HepG2 (cell line): ENCODE results near the gene CHRNB2. TPM values are rescaled to one million over a fixed set of nuclear protein-coding genes. Genes with fewer than 3 reads are reported as not detected.

Experiments used
- ASH2L ChIP-seq: fragments of 300-600, 200-600 bp; sonication (generic); IDR thresholded peaks from 2 replicates; pipeline ENCODE4 v1.7.0; 2017; ENCODE audit warnings: low read depth, mild to moderate bottlenecking, moderate library complexity, mixed read lengths, low read length; ENCODE audit not compliant: insufficient read length
- ATF7-NPFF ChIP-seq: sonication (generic); formaldehyde crosslinking; IDR thresholded peaks from 2 replicates; pipeline ENCODE4 v1.8.1; 2023; ENCODE audit warnings: mild to moderate bottlenecking, low read depth, missing genetic modification reagents, moderate library complexity
- CSRNP2 ChIP-seq: sonication (generic); formaldehyde crosslinking; conservative IDR thresholded peaks from 2 replicates; pipeline ENCODE4 v1.8.0; 2022; ENCODE audit warnings: low read depth, missing genetic modification reagents
- JUND ChIP-seq: sonication (generic); formaldehyde crosslinking; IDR thresholded peaks from 2 replicates; pipeline ENCODE4 v1.8.0; 2022; ENCODE audit warnings: mild to moderate bottlenecking, missing genetic modification reagents
- MTERF4 ChIP-seq: sonication (generic); formaldehyde crosslinking; IDR thresholded peaks from 2 replicates; pipeline ENCODE4 v1.8.0; 2023; ENCODE audit warnings: mild to moderate bottlenecking, missing genetic modification reagents
- NFYB ChIP-seq: sonication (generic); formaldehyde crosslinking; IDR thresholded peaks from 2 replicates; pipeline ENCODE4 v1.4.0; 2020; ENCODE audit warnings: missing genetic modification reagents
- SUZ12 ChIP-seq: fragments of 150-350 bp; IDR thresholded peaks from 2 replicates; pipeline ENCODE4 v1.6.1; 2014; ENCODE audit warnings: low read depth, low read length
- TBL1XR1 ChIP-seq: fragments of 150-350 bp; IDR thresholded peaks from 2 replicates; pipeline ENCODE4 v1.6.1; 2014; ENCODE audit warnings: borderline replicate concordance, low read length; ENCODE audit not compliant: partially characterized antibody
- ZBTB4 ChIP-seq: sonication (generic); formaldehyde crosslinking; IDR thresholded peaks from 2 replicates; pipeline ENCODE4 v1.4.0; 2020; ENCODE audit warnings: missing genetic modification reagents, mild to moderate bottlenecking, borderline replicate concordance
- ZBTB46 ChIP-seq: sonication (generic); formaldehyde crosslinking; IDR thresholded peaks from 2 replicates; pipeline ENCODE4 v1.4.0; 2020; ENCODE audit warnings: mild to moderate bottlenecking, missing genetic modification reagents, borderline replicate concordance
- ZFP1 ChIP-seq: IDR thresholded peaks from 2 replicates; pipeline ENCODE4 v1.6.1; 2016
- ZFP91 ChIP-seq: sonication (generic); formaldehyde crosslinking; IDR thresholded peaks from 2 replicates; pipeline ENCODE4 v1.9.0; 2022; ENCODE audit warnings: missing genetic modification reagents, mild to moderate bottlenecking, borderline replicate concordance
- ZNF44 ChIP-seq: sonication (generic); formaldehyde crosslinking; IDR thresholded peaks from 2 replicates; pipeline ENCODE4 v1.5.1; 2020; ENCODE audit warnings: mild to moderate bottlenecking, missing genetic modification reagents
- ZNF614 ChIP-seq: IDR thresholded peaks from 2 replicates; pipeline ENCODE4 v1.6.1; 2018; ENCODE audit warnings: missing biosample characterization, missing genetic modification reagents, inconsistent platforms, borderline replicate concordance
- ZXDC ChIP-seq: sonication (generic); formaldehyde crosslinking; IDR thresholded peaks from 2 replicates; pipeline ENCODE4 v1.5.0; 2020; ENCODE audit warnings: mild to moderate bottlenecking, missing genetic modification reagents
- polyA plus RNA-seq, 8 experiments: library from polyadenylated mRNA; depleted of rRNA in 3 of 8; stranded (reverse) in 7 of 8; unstranded in 1 of 8; fragments of >200 nt; fragmentation: Illumina TruSeq in 4 of 8; extraction: Trizol in 4 of 8; gene quantifications; 2 replicates each; pipeline versions ENCODE4 v1.2.1 to v1.2.3, GENCODE V29; 2011 to 2016; ENCODE audit warnings: low read depth in 4 of 8, missing spikeins in 1 of 8, mixed read lengths in 1 of 8; ENCODE audit not compliant: insufficient read depth in 1 of 8
- total RNA-seq, 5 experiments: library from RNA; depleted of rRNA; stranded (reverse); fragments of >200 nt; fragmentation: Illumina TruSeq; extraction: Trizol; gene quantifications; 2 replicates each; pipeline ENCODE4 v1.2.3, GENCODE V29; 2016; ENCODE audit warnings: low read depth in 1 of 5

Gene CHRNB2
- total and polyA plus RNA-seq, 2 of the 13 experiments (the other 11 are each of a cell fraction or from before 2014, with no cell fraction given) = 0.03 to 0.07 TPM

- TF ChIP-seq ZNF44 (CRISPR knock-in tag) (peak; percentile 65; the same call in 1 of the 2 replicates), TBL1XR1 (peak; percentile 68), ASH2L (peak; percentile 48), ZNF614 (CRISPR knock-in tag) (peak; percentile 84; the same call in 1 of the 2 replicates), ZFP1 (0 out of 2 replicates have a peak, but pooled peaks have one; percentile 63), ZBTB4 (CRISPR knock-in tag) (peak; percentile 99; the same call in 1 of the 2 replicates), ZXDC (peak; percentile 75; the same call in 1 of the 2 replicates), JUND (peak; percentile 85), NFYB (CRISPR knock-in tag) (peak; percentile 57), ZBTB46 (CRISPR knock-in tag) (no peak), ATF7-NPFF (peak; percentile 99), CSRNP2 (peak; percentile 94), MTERF4 (CRISPR knock-in tag) (peak; percentile 100), SUZ12 (no peak), ZFP91 (CRISPR knock-in tag) (peak; percentile 95)
Measured at GRCh38 chr1:154558720-154559465, 8.7 kb upstream of the CHRNB2 start (continued).
